ENCODE measurements around the gene CLCN7. TPM values are rescaled to one million over a fixed set of nuclear protein-coding genes. Genes with fewer than 3 reads are reported as not detected.

Gene CLCN7
- total RNA-seq, 1 experiment from 2014 or later, result 64.0 TPM

DNA sequence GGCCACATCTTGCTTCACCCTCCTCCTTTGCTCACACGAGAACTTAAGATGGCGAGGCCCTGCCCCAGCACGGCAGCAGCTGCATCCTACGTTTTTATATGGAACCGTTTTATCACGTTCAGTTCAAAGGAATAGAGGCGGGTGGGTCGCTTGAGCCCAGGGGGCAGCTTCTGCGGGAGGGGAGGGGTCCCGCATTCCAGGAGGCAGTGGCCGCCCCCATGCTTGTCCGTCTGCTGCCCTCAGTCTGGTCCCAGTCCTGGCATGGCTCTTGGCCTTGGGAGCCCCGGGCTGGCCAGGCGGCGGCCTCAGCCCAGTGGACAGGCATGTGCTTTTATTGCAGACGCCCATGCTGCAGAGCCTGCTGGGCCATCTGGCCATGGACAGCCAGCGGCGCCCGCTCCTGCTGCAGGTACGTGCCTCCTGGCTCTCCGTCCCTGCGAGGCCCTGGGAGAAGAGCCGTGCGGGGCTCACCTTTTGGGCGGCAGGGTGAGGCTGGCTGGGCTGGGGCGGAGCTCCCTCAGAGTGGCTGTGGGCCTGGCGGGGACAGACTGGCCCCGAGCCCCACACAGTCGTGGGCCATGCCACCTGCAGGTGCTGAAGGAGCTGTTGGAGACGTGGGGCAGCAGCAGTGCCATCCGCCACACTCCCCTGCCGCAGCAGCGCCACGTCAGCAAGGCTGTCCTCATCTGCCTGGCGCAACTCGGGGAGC lies 25.1 kb upstream of the CLCN7 start:
- no peaks in the 10 kb centered on the region for H3K27me3 ChIP-seq (ENCODE audit: insufficient read depth, low read length)
- ChIA-PET CTCF (no interaction called here), RAD21 (ENCODE audit: low non-redundant PET in 1 of 2, low total read pairs in 2 of 2, uncharacterized antibody in 2 of 2, unreplicated experiment in 2 of 2) (no interaction called here), POLR2A (no interaction called here)
- no peaks in the 10 kb centered on the region for H3K4me1 ChIP-seq (ENCODE audit: control insufficient read depth in 1 of 2, insufficient read depth in 2 of 2, low read length in 2 of 2)
- H3K4me3 ChIP-seq (replicated peaks in 1 of 2; ENCODE audit: low read depth in 1 of 2, low read length in 2 of 2), result no peak overlapping the region
- peaks cover 10 to 49% of the 10 kb centered on the region in 2 experiments; a peak in 3 of 4 replicates for H3K36me3 ChIP-seq (ENCODE audit: control insufficient read depth in 1 of 2, insufficient read depth in 2 of 2, low read length in 2 of 2)
- H3K4me2 ChIP-seq (ENCODE audit: low read length), result no peak overlapping the region
- ATAC-seq, result no peak
- H3K79me2 ChIP-seq (ENCODE audit: insufficient read depth, low read length), result peaks cover 21% of the 10 kb centered on the region
- no peak overlapping the region for H2AFZ ChIP-seq (ENCODE audit: low read depth, low read length, poor library complexity, severe bottlenecking)
- no peaks in the 10 kb centered on the region for H3K9me2 ChIP-seq (ENCODE audit: insufficient read depth)
- intact Hi-C loops (cut with micrococcal nuclease), result no loop called here
- H3K9ac ChIP-seq (ENCODE audit: low read length), result no peak overlapping the region
- no peak for DNase-seq (ENCODE audit: low read depth, low spot score)
- H4K20me1 ChIP-seq (ENCODE audit: insufficient read depth), result no peaks in the 10 kb centered on the region
- H3K27ac ChIP-seq (ENCODE audit: low read depth, low read length), result no peak overlapping the region
- BruUV-seq (replicated peaks), result no TSS peak
- no peaks in the 10 kb centered on the region for H3K9me3 ChIP-seq (ENCODE audit: control insufficient read depth in 1 of 2, insufficient read depth in 1 of 2, low read depth in 1 of 2, low read length in 2 of 2)
- TF ChIP-seq JUND (IDR thresholded peaks at IDR 0.05), result no peak
- no peak for TF ChIP-seq CEBPB (IDR thresholded peaks at IDR 0.05; ENCODE audit: low read depth)
- no peak for TF ChIP-seq SRF (IDR thresholded peaks at IDR 0.05; ENCODE audit: low read depth)
- TF ChIP-seq CBX3 (IDR thresholded peaks at IDR 0.05; ENCODE audit: low read depth), result no peak

DNA sequence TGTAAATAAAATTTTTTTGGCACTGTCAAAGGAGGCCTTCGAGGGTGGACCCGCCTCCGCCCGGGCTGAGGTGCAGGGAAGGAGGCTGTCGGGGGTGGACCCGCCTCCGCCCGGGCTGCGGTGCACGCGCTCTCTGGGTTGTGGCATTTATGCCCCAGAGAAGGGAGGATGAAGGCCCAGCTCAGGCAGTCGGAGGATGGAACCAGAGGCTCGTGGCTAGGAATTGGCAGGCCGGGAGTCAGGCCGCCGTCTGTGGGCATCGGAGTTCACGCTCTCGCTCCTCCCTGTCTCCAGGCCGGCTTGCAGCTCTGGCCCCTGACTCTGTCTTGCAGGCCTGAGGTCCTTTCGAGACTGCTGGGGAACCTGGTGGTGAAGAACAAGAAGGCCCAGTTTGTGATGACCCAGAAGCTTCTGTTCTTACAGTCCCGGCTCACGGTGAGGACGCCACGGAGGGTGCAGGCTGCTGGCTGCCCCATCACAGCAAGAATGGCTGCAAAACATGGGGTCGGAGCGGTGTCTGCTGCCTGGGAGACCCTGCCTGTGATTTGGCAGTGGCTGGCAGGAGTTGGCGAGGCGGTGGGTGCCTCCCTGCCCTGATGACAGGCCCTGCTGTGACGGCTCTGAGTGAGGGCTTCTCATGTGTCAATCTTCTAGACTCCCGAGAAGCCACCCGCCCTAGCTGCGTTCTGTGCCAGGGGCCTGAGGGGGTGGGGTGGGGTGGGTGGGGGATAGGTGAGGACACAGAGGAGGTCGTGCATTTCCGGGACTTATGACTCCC lies 24.3 kb upstream of the CLCN7 start:
- ChIA-PET CTCF (no interaction called here), RAD21 (ENCODE audit: low non-redundant PET in 1 of 2, low total read pairs in 2 of 2, uncharacterized antibody in 2 of 2, unreplicated experiment in 2 of 2) (no interaction called here), POLR2A (no interaction called here)
- intact Hi-C loops (cut with micrococcal nuclease), result no loop called here
- Histone ChIP-seq H2AFZ (ENCODE audit: low read depth, low read length, poor library complexity, severe bottlenecking) (no peak overlapping the region), H3K9me2 (ENCODE audit: insufficient read depth) (no peaks in the 10 kb centered on the region), H3K4me3 (replicated peaks in 1 of 2; ENCODE audit: low read depth in 1 of 2, low read length in 2 of 2) (no peak overlapping the region), H3K36me3 (ENCODE audit: control insufficient read depth in 1 of 2, insufficient read depth in 2 of 2, low read length in 2 of 2) (peaks cover 10 to 52% of the 10 kb centered on the region in 2 experiments; a peak in 3 of 4 replicates), H3K79me2 (ENCODE audit: insufficient read depth, low read length) (peaks cover 29% of the 10 kb centered on the region), H4K20me1 (ENCODE audit: insufficient read depth) (no peaks in the 10 kb centered on the region), H3K4me2 (ENCODE audit: low read length) (no peak overlapping the region), H3K9ac (ENCODE audit: low read length) (no peak overlapping the region), H3K27ac (ENCODE audit: low read depth, low read length) (no peak overlapping the region), H3K27me3 (ENCODE audit: insufficient read depth, low read length) (no peaks in the 10 kb centered on the region), H3K4me1 (ENCODE audit: control insufficient read depth in 1 of 2, insufficient read depth in 2 of 2, low read length in 2 of 2) (peaks cover 4% of the 10 kb centered on the region in 2 experiments; a peak in 2 of 4 replicates), H3K9me3 (ENCODE audit: control insufficient read depth in 1 of 2, insufficient read depth in 1 of 2, low read depth in 1 of 2, low read length in 2 of 2) (no peaks in the 10 kb centered on the region)
- DNase-seq (ENCODE audit: low read depth, low spot score) (no peak), ATAC-seq (no peak)
- no TSS peak for BruUV-seq (replicated peaks)
- TF ChIP-seq ZNF274 (IDR thresholded peaks at IDR 0.05; ENCODE audit: low read depth, low read length) (no peak), FOSL1 (IDR thresholded peaks at IDR 0.05; ENCODE audit: low read depth) (no peak), EGR1 (IDR thresholded peaks at IDR 0.05; ENCODE audit: low read depth) (no peak), SRF (IDR thresholded peaks at IDR 0.05; ENCODE audit: low read depth) (no peak), EZH2phosphoT487 (IDR thresholded peaks at IDR 0.05; ENCODE audit: borderline replicate concordance) (no peak), SIN3A (IDR thresholded peaks at IDR 0.05; ENCODE audit: low read depth) (no peak), SP1 (IDR thresholded peaks at IDR 0.05; ENCODE audit: low read depth) (no peak), CEBPB (IDR thresholded peaks at IDR 0.05; ENCODE audit: low read depth) (no peak), RAD21 (IDR thresholded peaks at IDR 0.05; ENCODE audit: low read depth) (no peak)
- TF ChIP-seq, protein P1, sequence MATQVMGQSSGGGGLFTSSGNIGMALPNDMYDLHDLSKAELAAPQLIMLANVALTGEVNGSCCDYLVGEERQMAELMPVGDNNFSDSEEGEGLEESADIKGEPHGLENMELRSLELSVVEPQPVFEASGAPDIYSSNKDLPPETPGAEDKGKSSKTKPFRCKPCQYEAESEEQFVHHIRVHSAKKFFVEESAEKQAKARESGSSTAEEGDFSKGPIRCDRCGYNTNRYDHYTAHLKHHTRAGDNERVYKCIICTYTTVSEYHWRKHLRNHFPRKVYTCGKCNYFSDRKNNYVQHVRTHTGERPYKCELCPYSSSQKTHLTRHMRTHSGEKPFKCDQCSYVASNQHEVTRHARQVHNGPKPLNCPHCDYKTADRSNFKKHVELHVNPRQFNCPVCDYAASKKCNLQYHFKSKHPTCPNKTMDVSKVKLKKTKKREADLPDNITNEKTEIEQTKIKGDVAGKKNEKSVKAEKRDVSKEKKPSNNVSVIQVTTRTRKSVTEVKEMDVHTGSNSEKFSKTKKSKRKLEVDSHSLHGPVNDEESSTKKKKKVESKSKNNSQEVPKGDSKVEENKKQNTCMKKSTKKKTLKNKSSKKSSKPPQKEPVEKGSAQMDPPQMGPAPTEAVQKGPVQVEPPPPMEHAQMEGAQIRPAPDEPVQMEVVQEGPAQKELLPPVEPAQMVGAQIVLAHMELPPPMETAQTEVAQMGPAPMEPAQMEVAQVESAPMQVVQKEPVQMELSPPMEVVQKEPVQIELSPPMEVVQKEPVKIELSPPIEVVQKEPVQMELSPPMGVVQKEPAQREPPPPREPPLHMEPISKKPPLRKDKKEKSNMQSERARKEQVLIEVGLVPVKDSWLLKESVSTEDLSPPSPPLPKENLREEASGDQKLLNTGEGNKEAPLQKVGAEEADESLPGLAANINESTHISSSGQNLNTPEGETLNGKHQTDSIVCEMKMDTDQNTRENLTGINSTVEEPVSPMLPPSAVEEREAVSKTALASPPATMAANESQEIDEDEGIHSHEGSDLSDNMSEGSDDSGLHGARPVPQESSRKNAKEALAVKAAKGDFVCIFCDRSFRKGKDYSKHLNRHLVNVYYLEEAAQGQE (IDR thresholded peaks at IDR 0.05; ENCODE audit: low read depth), result no peak
- TF ChIP-seq, protein P2, sequence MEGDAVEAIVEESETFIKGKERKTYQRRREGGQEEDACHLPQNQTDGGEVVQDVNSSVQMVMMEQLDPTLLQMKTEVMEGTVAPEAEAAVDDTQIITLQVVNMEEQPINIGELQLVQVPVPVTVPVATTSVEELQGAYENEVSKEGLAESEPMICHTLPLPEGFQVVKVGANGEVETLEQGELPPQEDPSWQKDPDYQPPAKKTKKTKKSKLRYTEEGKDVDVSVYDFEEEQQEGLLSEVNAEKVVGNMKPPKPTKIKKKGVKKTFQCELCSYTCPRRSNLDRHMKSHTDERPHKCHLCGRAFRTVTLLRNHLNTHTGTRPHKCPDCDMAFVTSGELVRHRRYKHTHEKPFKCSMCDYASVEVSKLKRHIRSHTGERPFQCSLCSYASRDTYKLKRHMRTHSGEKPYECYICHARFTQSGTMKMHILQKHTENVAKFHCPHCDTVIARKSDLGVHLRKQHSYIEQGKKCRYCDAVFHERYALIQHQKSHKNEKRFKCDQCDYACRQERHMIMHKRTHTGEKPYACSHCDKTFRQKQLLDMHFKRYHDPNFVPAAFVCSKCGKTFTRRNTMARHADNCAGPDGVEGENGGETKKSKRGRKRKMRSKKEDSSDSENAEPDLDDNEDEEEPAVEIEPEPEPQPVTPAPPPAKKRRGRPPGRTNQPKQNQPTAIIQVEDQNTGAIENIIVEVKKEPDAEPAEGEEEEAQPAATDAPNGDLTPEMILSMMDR (IDR thresholded peaks at IDR 0.05 in 2 of 3, conservative IDR thresholded peaks at IDR 0.05 in 1 of 3; ENCODE audit: borderline replicate concordance in 1 of 3, insufficient read depth in 1 of 3, low read depth in 2 of 3, low read length in 2 of 3), result no peak
- TF ChIP-seq, protein P3, sequence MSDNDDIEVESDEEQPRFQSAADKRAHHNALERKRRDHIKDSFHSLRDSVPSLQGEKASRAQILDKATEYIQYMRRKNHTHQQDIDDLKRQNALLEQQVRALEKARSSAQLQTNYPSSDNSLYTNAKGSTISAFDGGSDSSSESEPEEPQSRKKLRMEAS (IDR thresholded peaks at IDR 0.05), result no peak
